Activated T-cell treated with anti-CD3 and anti-CD28 coated beads for 24 hours (primary cell): ENCODE measurements around the gene ZNF385D.

Experiments used
- DNase-seq: peaks from one replicate; pipeline ENCODE4 v3.0.0-alpha.2; 2020; ENCODE audit warnings: low read depth

ZNF385D gene

GRCh38 chr3:21601178-21601577 lies 149.8 kb downstream of the ZNF385D start:
- no peak for DNase-seq

- no peak for DNase-seq
Measured at GRCh38 chr3:21599890-21600289, 151.1 kb downstream of the ZNF385D start.

GRCh38 chr3:21592828-21593227 lies 158.2 kb downstream of the ZNF385D start:
- DNase-seq: no peak

GRCh38 chr3:21587894-21588293 lies 163.1 kb downstream of the ZNF385D start:
- no peak for DNase-seq

- DNase-seq: no peak
Measured at GRCh38 chr3:21585216-21585740, 165.7 kb downstream of the ZNF385D start.

- DNase-seq: no peak
Measured at GRCh38 chr3:21573291-21573690, 177.7 kb downstream of the ZNF385D start.

- DNase-seq: no peak
Measured at GRCh38 chr3:21564531-21564930, 186.5 kb downstream of the ZNF385D start.

- no peak for DNase-seq
Measured at GRCh38 chr3:21562243-21562642, 188.8 kb downstream of the ZNF385D start.

- DNase-seq: no peak
Measured at GRCh38 chr3:21561472-21561871, 189.5 kb downstream of the ZNF385D start.

- no peak for DNase-seq
Measured at GRCh38 chr3:21551019-21551418, 200.0 kb downstream of the ZNF385D start.

- no peak for DNase-seq
Measured at GRCh38 chr3:21544076-21544462, 206.9 kb downstream of the ZNF385D start.

GRCh38 chr3:21543380-21544075 lies 207.5 kb downstream of the ZNF385D start:
- no peak for DNase-seq

GRCh38 chr3:21542656-21543379 lies 208.2 kb downstream of the ZNF385D start:
- no peak for DNase-seq

GRCh38 chr3:21540265-21540664 lies 210.7 kb downstream of the ZNF385D start:
- no peak for DNase-seq

- no peak for DNase-seq
Measured at GRCh38 chr3:21534462-21534861, 216.5 kb downstream of the ZNF385D start.

- DNase-seq: no peak
Measured at GRCh38 chr3:21533002-21533401, 218.0 kb downstream of the ZNF385D start.

GRCh38 chr3:21531909-21532308 lies 219.1 kb downstream of the ZNF385D start:
- no peak for DNase-seq

- DNase-seq: no peak
Measured at GRCh38 chr3:21528291-21528995, 222.6 kb downstream of the ZNF385D start.

GRCh38 chr3:21526461-21526860 lies 224.5 kb downstream of the ZNF385D start:
- DNase-seq: no peak

- no peak for DNase-seq
Measured at GRCh38 chr3:21524133-21524532, 226.9 kb downstream of the ZNF385D start.

GRCh38 chr3:21520106-21520963 lies 230.7 kb downstream of the ZNF385D start:
- no peak for DNase-seq

GRCh38 chr3:21517184-21517583 lies 233.8 kb downstream of the ZNF385D start:
- no peak for DNase-seq
